HG03045 (cell line): Measurements from ENCODE around the gene ZFP57.

Source experiments
- ATAC-seq: cut with Tn5 transposase; IDR thresholded peaks from one replicate; pipeline ENCODE4 v1.9.1; 2021; ENCODE audit warnings: mild to moderate bottlenecking, moderate library complexity; ENCODE audit not compliant: unreplicated experiment

Gene ZFP57

DNA sequence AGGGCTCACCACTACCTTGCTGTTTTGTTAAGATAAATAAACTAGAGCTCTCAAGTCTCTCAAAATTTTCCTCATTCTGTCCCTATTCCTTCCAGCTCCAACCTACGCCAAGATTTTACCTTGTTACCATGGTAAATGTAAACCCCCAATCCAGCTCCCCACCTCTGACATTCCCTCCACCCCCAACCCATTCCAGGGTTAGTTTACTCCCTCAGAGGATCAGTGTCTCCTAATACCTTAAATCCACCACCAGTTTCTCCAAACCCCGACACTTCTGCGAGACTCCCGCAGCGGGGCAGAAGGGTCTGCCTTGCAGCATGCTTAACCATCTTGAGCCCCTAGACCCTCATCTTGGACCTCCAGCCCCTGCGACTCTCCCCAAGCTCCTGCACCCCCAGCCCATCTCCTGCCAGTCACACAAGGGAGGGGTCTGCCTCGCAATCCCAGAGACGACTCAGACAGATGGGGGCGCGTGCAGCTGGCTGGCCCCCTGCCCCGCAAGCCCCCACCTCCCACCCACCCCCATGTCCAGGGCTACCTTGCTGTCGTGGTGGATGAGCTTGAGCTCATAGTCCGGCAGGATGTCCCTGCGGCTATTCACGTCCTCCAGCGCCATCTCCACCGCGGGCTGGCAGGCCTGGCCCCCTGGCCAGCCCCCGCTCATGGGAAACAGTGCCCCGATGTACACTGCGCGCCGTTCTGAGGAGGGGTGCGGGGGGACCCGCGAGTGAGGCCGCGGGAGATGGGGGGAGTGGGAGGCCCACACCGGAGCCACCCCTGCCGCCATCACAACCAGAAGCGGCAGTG, 53.8 kb downstream of the ZFP57 start:
- no peak for ATAC-seq

DNA sequence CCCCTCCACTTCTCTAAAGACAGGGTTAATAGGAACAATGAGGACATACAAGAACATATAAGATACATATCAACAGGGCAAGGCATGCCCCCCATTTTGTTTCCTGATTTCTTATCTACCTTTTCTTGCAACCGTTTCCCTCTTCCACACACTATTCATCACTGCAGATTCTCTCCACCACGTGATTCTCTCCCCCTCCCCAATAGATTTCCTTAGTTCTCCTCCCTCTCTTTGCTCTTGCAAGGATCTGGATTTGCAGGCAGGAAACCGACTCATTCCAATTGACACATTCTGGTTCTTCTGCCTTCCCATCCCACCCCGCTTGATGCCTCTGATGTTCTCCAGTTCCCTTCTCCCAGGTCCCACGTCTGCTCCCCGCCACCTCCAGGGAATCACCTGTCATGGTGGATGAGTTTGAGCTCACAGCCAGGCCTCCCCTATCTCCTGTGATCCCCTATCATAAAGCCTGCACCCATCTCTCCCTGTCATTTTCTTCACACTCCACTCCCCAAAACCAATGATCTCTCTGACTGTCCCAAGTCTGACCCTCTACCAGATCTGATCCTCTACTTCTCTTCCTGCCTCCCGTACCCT, 55.5 kb downstream of the ZFP57 start:
- no peak for ATAC-seq

DNA sequence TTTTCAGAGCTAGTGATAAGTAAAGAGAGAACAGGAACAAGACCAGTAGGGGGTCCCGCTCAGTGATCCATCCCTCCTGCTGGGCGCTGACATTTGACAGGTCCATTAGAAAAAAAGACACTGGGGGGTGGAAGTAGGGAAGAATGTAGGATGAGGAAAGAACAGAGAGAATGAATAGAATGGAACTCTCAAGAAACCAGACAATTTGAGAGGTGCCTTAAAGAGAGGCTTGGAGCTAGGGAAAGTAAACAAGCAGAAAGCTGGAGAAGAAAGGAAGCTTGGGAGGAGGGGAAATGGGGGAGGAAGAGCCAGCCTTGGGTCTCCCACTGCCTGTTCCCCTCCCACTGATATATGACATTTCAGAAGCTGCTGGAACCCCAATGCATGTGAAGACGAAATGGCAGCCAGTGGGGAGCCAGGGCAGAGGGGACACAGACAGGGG, 56.4 kb downstream of the ZFP57 start:
- ATAC-seq = no peak
